ENCODE data around the gene INF2. TPM values are rescaled to one million over a fixed set of nuclear protein-coding genes. Genes with fewer than 3 reads are reported as not detected.
A peak's percentile ranks its signal among the peaks of the same experiment; 100 is the strongest.

The INF2 gene
- total RNA-seq, 1 experiment from 2014 or later: 70.9 TPM

GRCh38 chr14:104687601-104688504 is 1.6 kb upstream of the INF2 start:
- H3K36me3 ChIP-seq (ENCODE audit: insufficient read depth, low read length, poor library complexity, severe bottlenecking): no peaks in the 10 kb centered on the region
- H3K4me3 ChIP-seq (ENCODE audit: low read depth, low read length, poor library complexity, severe bottlenecking): no peak overlapping the region
- no peak overlapping the region for H3K27ac ChIP-seq (ENCODE audit: low read depth, low read length, poor library complexity, severe bottlenecking)
- no peak for DNase-seq (ENCODE audit: low spot score)
- intact Hi-C loops (cut with micrococcal nuclease; ENCODE audit: unreplicated experiment): no loop called here
- ChIA-PET CTCF (no interaction called here), POLR2A (ENCODE audit: low non-redundant PET) (no interaction called here)
- no peaks in the 10 kb centered on the region for H3K9me3 ChIP-seq (ENCODE audit: low read depth, low read length, poor library complexity, severe bottlenecking)
- TF ChIP-seq CTCF (conservative IDR thresholded peaks at IDR 0.05; ENCODE audit: low read depth, low read length) (no peak), EZH2 (IDR thresholded peaks at IDR 0.05; ENCODE audit: borderline replicate concordance, low read depth, low read length, poor library complexity, severe bottlenecking) (no peak)
- H3K4me1 ChIP-seq (ENCODE audit: insufficient read depth, low read length, poor library complexity, severe bottlenecking): peaks cover 14% of the 10 kb centered on the region
- no TSS peak for BruUV-seq (replicated peaks)
- H3K27me3 ChIP-seq (replicated peaks; ENCODE audit: insufficient read depth, low read depth, low read length, poor library complexity): no peaks in the 10 kb centered on the region

GRCh38 chr14:104688505-104689108 is 811 bp upstream of the INF2 start:
- TF ChIP-seq EZH2 (IDR thresholded peaks at IDR 0.05; ENCODE audit: borderline replicate concordance, low read depth, low read length, poor library complexity, severe bottlenecking) (no peak), CTCF (conservative IDR thresholded peaks at IDR 0.05; ENCODE audit: low read depth, low read length) (no peak)
- no TSS peak for BruUV-seq (replicated peaks)
- no peaks in the 10 kb centered on the region for H3K27me3 ChIP-seq (replicated peaks; ENCODE audit: insufficient read depth, low read depth, low read length, poor library complexity)
- no peak for DNase-seq (ENCODE audit: low spot score)
- H3K9me3 ChIP-seq (ENCODE audit: low read depth, low read length, poor library complexity, severe bottlenecking): no peaks in the 10 kb centered on the region
- peak overlapping the region; percentile 98 for H3K4me3 ChIP-seq (ENCODE audit: low read depth, low read length, poor library complexity, severe bottlenecking)
- peaks cover 13% of the 10 kb centered on the region for H3K4me1 ChIP-seq (ENCODE audit: insufficient read depth, low read length, poor library complexity, severe bottlenecking)
- no peaks in the 10 kb centered on the region for H3K36me3 ChIP-seq (ENCODE audit: insufficient read depth, low read length, poor library complexity, severe bottlenecking)
- intact Hi-C loops (cut with micrococcal nuclease; ENCODE audit: unreplicated experiment): no loop called here
- ChIA-PET POLR2A (ENCODE audit: low non-redundant PET) (no interaction called here), CTCF (no interaction called here)
- H3K27ac ChIP-seq (ENCODE audit: low read depth, low read length, poor library complexity, severe bottlenecking): no peak overlapping the region

GRCh38 chr14:104689881-104690711 is 678 bp downstream of the INF2 start:
- peaks cover 21% of the 10 kb centered on the region for H3K4me1 ChIP-seq (ENCODE audit: insufficient read depth, low read length, poor library complexity, severe bottlenecking)
- peak overlapping the region; percentile 77 for H3K27ac ChIP-seq (ENCODE audit: low read depth, low read length, poor library complexity, severe bottlenecking)
- DNase-seq (ENCODE audit: low spot score): no peak
- H3K9me3 ChIP-seq (ENCODE audit: low read depth, low read length, poor library complexity, severe bottlenecking): no peaks in the 10 kb centered on the region
- CTCF ChIA-PET: no interaction called here
- H3K36me3 ChIP-seq (ENCODE audit: insufficient read depth, low read length, poor library complexity, severe bottlenecking): no peaks in the 10 kb centered on the region
- TF ChIP-seq EZH2 (IDR thresholded peaks at IDR 0.05; ENCODE audit: borderline replicate concordance, low read depth, low read length, poor library complexity, severe bottlenecking) (no peak), CTCF (conservative IDR thresholded peaks at IDR 0.05; ENCODE audit: low read depth, low read length) (no peak)
- intact Hi-C loops (cut with micrococcal nuclease; ENCODE audit: unreplicated experiment): no loop called here
- POLR2A ChIA-PET (ENCODE audit: low non-redundant PET): no interaction called here
- peak overlapping the region; percentile 98 for H3K4me3 ChIP-seq (ENCODE audit: low read depth, low read length, poor library complexity, severe bottlenecking)
- no peaks in the 10 kb centered on the region for H3K27me3 ChIP-seq (replicated peaks; ENCODE audit: insufficient read depth, low read depth, low read length, poor library complexity)
- no TSS peak for BruUV-seq (replicated peaks)
